BLaER1 treated with 17β-estradiol and CSF1 and Interleukin-3, amounts not matched to agents 10 nM and 100 nM (cell line): ENCODE measurements around the gene CLTA.
"Not testable (repeated sequence)": the region's sequence is repeated elsewhere in the genome, so short reads cannot be mapped to it uniquely, and the experiment has no call there.

Source experiments
- H3K27ac ChIP-seq, 11 experiments: shearing (Covaris generic); formaldehyde crosslinking; 2 replicates each; pipeline ENCODE4 v1.8.1; 2022
- H3K27me3 ChIP-seq, 11 experiments: shearing (Covaris generic); formaldehyde crosslinking; 2 replicates each; pipeline ENCODE4 v1.8.1; 2022
- H3K36me3 ChIP-seq, 11 experiments: shearing (Covaris generic); formaldehyde crosslinking; 2 replicates each; pipeline ENCODE4 v1.8.1; 2022
- H3K4me1 ChIP-seq, 10 experiments: shearing (Covaris generic); formaldehyde crosslinking; 2 replicates each; pipeline ENCODE4 v1.8.1; 2022
- H3K4me2 ChIP-seq, 11 experiments: shearing (Covaris generic); formaldehyde crosslinking; 2 replicates each; pipeline ENCODE4 v1.8.1; 2022
- H3K4me3 ChIP-seq, 10 experiments: shearing (Covaris generic); formaldehyde crosslinking; 2 replicates each; pipeline ENCODE4 v1.8.1; 2022
- H3K9ac ChIP-seq, 11 experiments: shearing (Covaris generic); formaldehyde crosslinking; 2 replicates each; pipeline ENCODE4 v1.8.1; 2022
- H3K9me3 ChIP-seq, 11 experiments: shearing (Covaris generic); formaldehyde crosslinking; replicated peaks in 1 of 11; 2 replicates each; pipeline ENCODE4 v1.8.1; 2022
- H4K20me1 ChIP-seq, 11 experiments: shearing (Covaris generic); formaldehyde crosslinking; 2 replicates each; pipeline ENCODE4 v1.8.1; 2022
- Cebpa-rat ChIP-seq, 11 experiments: shearing (Covaris generic); IDR thresholded peaks; 2 replicates each; pipeline ENCODE4 v1.8.1; 2022

CLTA gene

DNA sequence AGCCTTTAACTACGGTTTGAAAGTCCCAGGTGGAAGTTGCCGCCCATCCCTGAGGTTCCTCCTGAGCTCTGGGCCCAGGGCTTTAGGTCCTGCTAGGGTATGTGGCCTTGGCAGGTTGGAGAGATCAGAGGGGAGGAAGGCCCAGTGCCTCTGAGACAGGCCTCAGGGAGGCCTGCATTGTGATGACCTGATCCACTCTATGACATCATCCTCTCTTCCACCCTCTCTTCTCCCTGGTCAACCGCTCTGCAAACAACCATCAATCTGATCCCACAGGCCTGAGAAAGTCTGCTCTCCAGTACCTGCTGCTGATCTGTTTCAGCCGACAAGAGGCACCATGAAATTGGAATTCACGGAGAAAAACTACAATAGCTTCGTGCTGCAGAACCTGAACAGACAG lies 21.6 kb upstream of the CLTA start, which contains the start of gene CCIN:
TSS of gene CCIN (plus strand) at position 223 of the 400 bp plus-strand sequence. CDS start at position 338, 115 bp downstream.
- Histone ChIP-seq H4K20me1 (no peaks in the 10 kb centered on the region), H3K9me3 (no peaks in the 10 kb centered on the region), H3K4me1 (peaks cover 0 to 23% (median 5%) of the 10 kb centered on the region in 10 experiments; a peak in 8 of 20 replicates), H3K36me3 (no peaks in the 10 kb centered on the region), H3K27me3 (no peaks in the 10 kb centered on the region), H3K9ac (no peak within 1 kb of the TSS), H3K4me3 (no peak within 1 kb of the TSS), H3K4me2 (no peak within 1 kb of the TSS), H3K27ac (no peak within 1 kb of the TSS)
- no peak for TF ChIP-seq Cebpa-rat (IDR thresholded peaks at IDR 0.05)

GRCh38 chr9:36169708-36170107 lies 21.0 kb upstream of the CLTA start:
- Histone ChIP-seq H3K4me1 (peaks cover 0 to 19% (median 4%) of the 10 kb centered on the region in 10 experiments; a peak in 8 of 20 replicates), H3K36me3 (no peaks in the 10 kb centered on the region), H3K4me3 (no peak overlapping the region), H3K9ac (no peak overlapping the region), H3K4me2 (no peak overlapping the region), H3K27me3 (no peaks in the 10 kb centered on the region), H4K20me1 (no peaks in the 10 kb centered on the region), H3K9me3 (no peaks in the 10 kb centered on the region), H3K27ac (no peak overlapping the region)
- TF ChIP-seq Cebpa-rat (IDR thresholded peaks at IDR 0.05), result no peak

DNA sequence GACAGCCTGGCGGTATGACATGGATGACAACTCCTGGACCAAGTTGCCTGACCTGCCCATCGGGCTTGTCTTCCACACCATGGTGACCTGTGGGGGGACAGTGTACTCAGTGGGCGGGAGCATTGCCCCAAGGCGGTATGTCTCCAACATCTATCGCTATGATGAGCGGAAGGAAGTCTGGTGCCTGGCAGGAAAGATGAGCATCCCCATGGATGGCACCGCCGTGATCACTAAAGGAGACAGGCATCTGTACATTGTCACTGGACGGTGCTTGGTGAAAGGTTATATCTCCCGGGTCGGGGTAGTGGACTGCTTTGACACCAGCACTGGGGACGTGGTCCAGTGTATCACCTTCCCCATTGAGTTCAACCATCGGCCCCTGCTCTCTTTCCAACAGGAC lies 20.2 kb upstream of the CLTA start:
- H3K27ac ChIP-seq, result no peak overlapping the region
- H3K4me1 ChIP-seq, result peaks cover 0 to 10% (median 1%) of the 10 kb centered on the region in 10 experiments; a peak in 7 of 20 replicates
- H3K36me3 ChIP-seq, result no peaks in the 10 kb centered on the region
- no peak overlapping the region for H3K4me2 ChIP-seq
- H3K9ac ChIP-seq, result no peak overlapping the region
- no peaks in the 10 kb centered on the region for H3K9me3 ChIP-seq
- no peak for TF ChIP-seq Cebpa-rat (IDR thresholded peaks at IDR 0.05)
- H3K27me3 ChIP-seq, result no peaks in the 10 kb centered on the region
- H4K20me1 ChIP-seq, result no peaks in the 10 kb centered on the region
- H3K4me3 ChIP-seq, result no peak overlapping the region

DNA sequence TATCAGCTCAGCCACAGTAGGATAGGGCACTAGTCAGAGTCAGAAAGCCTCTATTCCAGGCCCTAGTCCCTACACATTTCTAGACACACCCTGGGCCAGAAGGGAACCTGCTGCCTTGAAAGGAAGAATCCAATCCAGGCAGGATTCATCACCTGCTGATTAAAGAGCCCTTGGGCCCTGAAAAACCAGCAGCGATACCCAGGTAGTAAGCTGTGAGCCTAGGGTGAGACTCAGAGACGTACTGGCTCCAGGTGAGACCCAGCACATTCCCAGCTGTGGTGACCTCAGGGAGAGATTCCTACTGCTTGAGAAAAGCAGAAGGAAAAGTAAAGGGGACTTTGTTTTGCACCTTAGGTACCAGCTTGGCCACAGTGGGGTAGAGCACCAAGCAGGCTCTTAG lies 16.9 kb upstream of the CLTA start:
- H3K4me1 ChIP-seq, result peaks cover 0 to 11% (median 8%) of the 10 kb centered on the region in 10 experiments; a peak in 13 of 20 replicates
- H3K9ac ChIP-seq, result no peak overlapping the region
- no peaks in the 10 kb centered on the region for H3K9me3 ChIP-seq
- H3K4me3 ChIP-seq, result no peak overlapping the region
- no peaks in the 10 kb centered on the region for H3K27me3 ChIP-seq
- H3K4me2 ChIP-seq, result no peak overlapping the region
- H3K36me3 ChIP-seq, result no peaks in the 10 kb centered on the region
- no peaks in the 10 kb centered on the region for H4K20me1 ChIP-seq
- H3K27ac ChIP-seq, result no peak overlapping the region
- TF ChIP-seq Cebpa-rat (IDR thresholded peaks at IDR 0.05), result no peak

DNA sequence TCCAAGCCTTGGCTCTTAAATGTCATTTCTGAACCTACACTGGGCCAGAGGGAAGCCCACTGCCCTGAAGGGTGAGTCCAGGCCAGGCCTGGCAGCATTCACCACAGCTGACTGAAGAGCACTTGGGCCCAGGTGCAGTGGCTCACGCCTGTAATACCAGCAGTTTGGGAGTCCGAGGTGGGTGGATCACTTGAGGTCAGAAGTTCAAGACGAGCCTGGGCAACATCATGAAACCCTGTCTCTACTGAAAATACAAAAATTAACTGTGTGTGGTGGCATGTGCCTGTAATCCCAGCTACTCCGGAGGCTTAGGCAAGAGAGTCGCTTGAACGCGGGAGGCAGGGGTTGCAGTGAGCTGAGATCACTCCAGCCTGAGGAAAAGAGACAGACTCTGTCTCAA lies 16.4 kb upstream of the CLTA start:
- Histone ChIP-seq H3K36me3 (no peaks in the 10 kb centered on the region), H4K20me1 (no peaks in the 10 kb centered on the region)

GRCh38 chr9:36174731-36175130 lies 16.0 kb upstream of the CLTA start:
- Histone ChIP-seq H3K27ac (no peak overlapping the region), H3K4me3 (no peak overlapping the region), H3K4me2 (no peak overlapping the region), H3K36me3 (no peaks in the 10 kb centered on the region), H3K9ac (no peak overlapping the region), H3K9me3 (peaks cover 0 to 7% (median 5%) of the 10 kb centered on the region in 11 experiments; a peak in 11 of 22 replicates), H3K27me3 (no peaks in the 10 kb centered on the region), H3K4me1 (peaks cover 0 to 15% (median 11%) of the 10 kb centered on the region in 10 experiments; a peak in 13 of 20 replicates), H4K20me1 (no peaks in the 10 kb centered on the region)
- no peak for TF ChIP-seq Cebpa-rat (IDR thresholded peaks at IDR 0.05)

More for the DNA sequence above, 16.4 kb upstream of the CLTA start:
- Histone ChIP-seq H3K9ac (no peak overlapping the region), H3K27ac (no peak overlapping the region), H3K4me1 (peaks cover 0 to 14% (median 11%) of the 10 kb centered on the region in 10 experiments; a peak in 13 of 20 replicates), H3K4me2 (no peak overlapping the region), H3K4me3 (no peak overlapping the region), H3K27me3 (no peaks in the 10 kb centered on the region), H3K9me3 (peaks cover 0 to 3% (median under 1%) of the 10 kb centered on the region in 11 experiments; a peak in 4 of 22 replicates)
- TF ChIP-seq Cebpa-rat (IDR thresholded peaks at IDR 0.05), result no peak

GRCh38 chr9:36175209-36175608 lies 15.5 kb upstream of the CLTA start:
- Histone ChIP-seq H3K9me3 (peaks cover 3 to 12% (median 10%) of the 10 kb centered on the region in 11 experiments; a peak in 19 of 22 replicates), H3K4me1 (peaks cover 0 to 15% (median 11%) of the 10 kb centered on the region in 10 experiments; a peak in 13 of 20 replicates)
- H3K4me3 ChIP-seq, H3K27me3 ChIP-seq, H4K20me1 ChIP-seq, H3K9ac ChIP-seq, H3K27ac ChIP-seq, H3K4me2 ChIP-seq, H3K36me3 ChIP-seq: not testable (repeated sequence)

GRCh38 chr9:36176496-36176895 lies 14.2 kb upstream of the CLTA start:
- H3K4me1 ChIP-seq, result peaks cover 2 to 15% (median 12%) of the 10 kb centered on the region in 10 experiments; a peak in 15 of 20 replicates
- not testable (repeated sequence) for H4K20me1 ChIP-seq, H3K36me3 ChIP-seq, H3K27ac ChIP-seq, H3K9ac ChIP-seq, H3K4me3 ChIP-seq, H3K27me3 ChIP-seq, H3K4me2 ChIP-seq
- H3K9me3 ChIP-seq, result peaks cover 4 to 20% (median 16%) of the 10 kb centered on the region in 11 experiments; a peak in 19 of 22 replicates

- no peaks in the 10 kb centered on the region for H3K36me3 ChIP-seq
- H3K27ac ChIP-seq, result no peak overlapping the region
- no peak overlapping the region for H3K4me2 ChIP-seq
- H4K20me1 ChIP-seq, result no peaks in the 10 kb centered on the region
- TF ChIP-seq Cebpa-rat (IDR thresholded peaks at IDR 0.05), result no peak
- peaks cover 4 to 19% (median 12%) of the 10 kb centered on the region in 10 experiments; a peak in 15 of 20 replicates for H3K4me1 ChIP-seq
- H3K9me3 ChIP-seq, result peaks cover 4 to 20% (median 16%) of the 10 kb centered on the region in 11 experiments; a peak in 19 of 22 replicates
- no peak overlapping the region for H3K4me3 ChIP-seq
- H3K9ac ChIP-seq, result no peak overlapping the region
- no peaks in the 10 kb centered on the region for H3K27me3 ChIP-seq
Measured at GRCh38 chr9:36177571-36177970, 13.2 kb upstream of the CLTA start.

DNA sequence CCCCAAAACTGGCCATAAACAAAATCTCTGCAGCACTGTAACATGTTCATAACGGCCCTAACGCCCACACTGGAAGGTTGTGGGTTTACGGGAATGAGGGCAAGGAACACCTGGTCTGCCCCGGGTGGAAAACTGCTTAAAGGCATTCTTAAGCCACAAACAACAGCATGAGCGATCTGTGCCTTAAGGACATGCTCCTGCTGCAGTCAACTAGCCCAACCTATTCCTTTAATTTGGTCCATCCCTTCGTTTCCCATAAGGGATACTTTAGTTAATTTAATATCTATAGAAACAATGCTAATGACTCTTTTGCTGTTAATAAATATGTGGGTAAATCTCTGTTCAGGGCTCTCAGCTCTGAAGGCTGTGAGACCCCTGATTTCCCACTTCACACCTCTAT lies 10.5 kb upstream of the CLTA start:
- not testable (repeated sequence) for H3K9ac ChIP-seq, H3K36me3 ChIP-seq, H3K4me2 ChIP-seq, H3K4me3 ChIP-seq, H3K27me3 ChIP-seq, H3K27ac ChIP-seq, H4K20me1 ChIP-seq
- Histone ChIP-seq H3K4me1 (peaks cover 4 to 19% (median 12%) of the 10 kb centered on the region in 10 experiments; a peak in 15 of 20 replicates), H3K9me3 (peaks cover 4 to 20% (median 16%) of the 10 kb centered on the region in 11 experiments; a peak in 19 of 22 replicates)
